GM12878 (cell line): Measurements from ENCODE around the gene C14orf119. TPM values are rescaled to one million over a fixed set of nuclear protein-coding genes. Genes with fewer than 3 reads are reported as not detected.

Source experiments
- ATAC-seq: fragments of 200-7000 bp; cut with Tn5 transposase; 3 replicates; pipeline ENCODE4 v1.9.1; 2020; ENCODE audit warnings: mild to moderate bottlenecking, moderate library complexity
- BruUV-seq: library from RNA; stranded (reverse); fragments of 400-500 nt; replicated peaks from 2 replicates; lab custom pipeline; 2021; lab: Mats Ljungman, UMichigan
- CTCF ChIA-PET: fragments of 300-600 bp; sonication (Branson Sonifier 250); formaldehyde crosslinking; extraction: SDS; loops from one replicate; lab custom pipeline; 2021; ENCODE audit warnings: inconsistent platforms; lab: Yijun Ruan, JAX
- POLR2A ChIA-PET: fragments of 350-600 bp; formaldehyde crosslinking; extraction: SDS; loops from one replicate; lab custom pipeline; 2021; ENCODE audit warnings: inconsistent platforms; lab: Charles Lee
- RAD21 ChIA-PET: fragments of 300-600 bp; sonication (Branson Sonifier 250); formaldehyde crosslinking; loops from one replicate; lab custom pipeline; 2023; ENCODE audit warnings: antibody characterized with exemption; ENCODE audit not compliant: unreplicated experiment; lab: Charles Lee
- SMC1A ChIA-PET: fragments of 300-600 bp; sonication (Branson Sonifier 250); formaldehyde crosslinking; loops from one replicate; lab custom pipeline; 2023; ENCODE audit not compliant: unreplicated experiment, uncharacterized antibody; lab: Charles Lee
- DNase-seq: peaks from one replicate; pipeline ENCODE4 v3.0.0-alpha.2; 2011; ENCODE audit warnings: low read depth, low spot score
- FAIRE-seq: peaks from 3 replicates; lab custom pipeline; 2011; peaks lifted over from hg19 to GRCh38; lab: Jason Lieb, UNC
- H2AFZ ChIP-seq: 2 replicates; pipeline ENCODE4 v1.6.0; 2011; ENCODE audit warnings: low read depth, low read length, control low read depth; ENCODE audit not compliant: control insufficient read depth
- H3K27ac ChIP-seq: 2 replicates; pipeline ENCODE4 v1.5.1; 2011; ENCODE audit warnings: control low read depth; ENCODE audit not compliant: control insufficient read depth, insufficient read depth
- H3K27me3 ChIP-seq, 2 experiments: replicated peaks in 1 of 2; 2 replicates each; pipeline versions ENCODE4 v1.6.0 to v1.6.1; 2011; ENCODE audit warnings: low read length in 1 of 2; ENCODE audit not compliant: control insufficient read depth in 2 of 2, insufficient read depth in 2 of 2
- H3K36me3 ChIP-seq, 2 experiments: 2 replicates each; pipeline ENCODE4 v1.5.1; 2011; ENCODE audit warnings: low read length in 1 of 2; ENCODE audit not compliant: control insufficient read depth in 2 of 2, insufficient read depth in 2 of 2
- H3K4me1 ChIP-seq: 2 replicates; pipeline ENCODE4 v1.6.1; 2011; ENCODE audit warnings: mild to moderate bottlenecking, low read length, moderate library complexity, mixed read lengths; ENCODE audit not compliant: control insufficient read depth, insufficient read depth
- H3K4me2 ChIP-seq: 2 replicates; pipeline ENCODE4 v1.6.0; 2011; ENCODE audit warnings: control low read depth; ENCODE audit not compliant: control insufficient read depth, insufficient read depth
- H3K4me3 ChIP-seq: fragments of 200-600 bp; sonication (generic); 2 replicates; pipeline ENCODE4 v1.5.1; 2016
- H3K79me2 ChIP-seq: 2 replicates; pipeline ENCODE4 v1.6.0; 2011; ENCODE audit warnings: low read length; ENCODE audit not compliant: control insufficient read depth, insufficient read depth
- H3K9ac ChIP-seq: 2 replicates; pipeline ENCODE4 v1.8.0; 2011; ENCODE audit warnings: low read length, control low read depth, mixed read lengths; ENCODE audit not compliant: control insufficient read depth, insufficient read depth
- H3K9me3 ChIP-seq: replicated peaks from 3 replicates; pipeline ENCODE4 v1.5.1; 2011; ENCODE audit warnings: mild to moderate bottlenecking, low read length; ENCODE audit not compliant: control insufficient read depth, insufficient read depth
- H4K20me1 ChIP-seq: 2 replicates; pipeline ENCODE4 v1.6.0; 2011; ENCODE audit not compliant: control insufficient read depth, insufficient read depth
- DPF2 ChIP-seq: fragments of 450-650 bp; IDR thresholded peaks from 2 replicates; pipeline ENCODE4 v1.6.1; 2017; ENCODE audit warnings: mild to moderate bottlenecking
- E2F8 ChIP-seq: fragments of 450-650 bp; IDR thresholded peaks from 2 replicates; pipeline ENCODE4 v1.6.1; 2018; ENCODE audit warnings: mild to moderate bottlenecking, low read depth, moderate library complexity; ENCODE audit not compliant: partially characterized antibody
- MYC ChIP-seq: IDR thresholded peaks from 2 replicates; pipeline ENCODE4 v1.6.1; 2011; ENCODE audit warnings: mild to moderate bottlenecking, low read length, moderate library complexity, inconsistent platforms; ENCODE audit not compliant: insufficient read depth, insufficient replicate concordance, insufficient read length, severe bottlenecking
- WGBS: methylation state at CpG from one replicate; pipeline ENCODE4 v1.1.6; 2016; ENCODE audit warnings: low lambda C conversion rate; ENCODE audit not compliant: insufficient replicate concordance, insufficient coverage; ENCODE audit errors: missing lambda C conversion rate; 5-methylcytosine and 5-hydroxymethylcytosine counted together
- in situ Hi-C: fragments of 300-500 bp; cut with MboI; formaldehyde crosslinking; loops from 9 replicates; pipeline ENCODE4 v1.14.3; 2018; ENCODE audit warnings: mixed read lengths
- intact Hi-C: fragments of 100-400 bp; cut with micrococcal nuclease; formaldehyde crosslinking; loops from one replicate; pipeline ENCODE4 v1.14.2; 2022; ENCODE audit not compliant: unreplicated experiment
- polyA plus RNA-seq, 11 experiments: library from polyadenylated mRNA; depleted of rRNA in 4 of 11; unstranded in 6 of 11; stranded (reverse) in 5 of 11; fragments of >200 nt; fragmentation: Nextera tagmentation in 4 of 11; fragmentation: Illumina TruSeq in 1 of 11; extraction: Ambion mirVana in 4 of 11; extraction: Trizol in 1 of 11; gene quantifications; 1 replicate in 1 of 11; 2 replicates in 10 of 11; pipeline versions ENCODE4 v1.2.1 to v1.2.3, GENCODE V29; 2011 to 2016; ENCODE audit warnings: inconsistent platforms in 2 of 11, missing spikeins in 2 of 11, low read depth in 1 of 11
- total RNA-seq, 4 experiments: library from RNA; depleted of rRNA in 3 of 4; stranded (reverse); fragments of >200 nt in 3 of 4; fragmentation: Illumina TruSeq in 1 of 4; extraction: Trizol in 1 of 4; gene quantifications; 2 replicates each; pipeline versions ENCODE4 v1.2.1 to v1.2.3, GENCODE V29; 2013 to 2021

The C14orf119 gene
- total and polyA plus RNA-seq, 10 of the 15 experiments (the other 5 are each of a cell fraction or from before 2014, with no cell fraction given): 32.3 to 228 (median 57.6) TPM

GRCh38 chr14:23118506-23119362 is 23.4 kb downstream of the C14orf119 start, which contains the start of gene CEBPE:
Gene CEBPE, minus strand, starts transcription at chr14:23119255. Its CDS starts 164 bp downstream, at chr14:23119091.
- WGBS: 88% methylated on average over 23 of the region's 32 CpGs
- H3K27ac ChIP-seq: no peak within 1 kb of the TSS
- no peak for TF ChIP-seq DPF2
- TF ChIP-seq MYC: no peak
- no peak for TF ChIP-seq E2F8
- RAD21 ChIA-PET: interaction anchor here (1.0 kb wide), 1 partner anchor 179 kb away, joined by 3 read pairs; no protein-coding TSS in a partner anchor
- H3K9ac ChIP-seq: no peak within 1 kb of the TSS
- SMC1A ChIA-PET: interaction anchor here (1.0 to 3.2 kb wide), 2 partner anchors 24 to 50 kb away, joined by 4 to 20 read pairs; partner anchors contain the start of genes ACIN1 and C14orf119
- ATAC-seq: no peak
- no peaks in the 10 kb centered on the region for H3K79me2 ChIP-seq
- no peaks in the 10 kb centered on the region for H3K36me3 ChIP-seq
- POLR2A ChIA-PET: interaction anchor here (1.0 kb wide), 1 partner anchor 24 kb away, joined by 5 read pairs; the partner anchor contains the start of genes ACIN1 and C14orf119
- no peak within 1 kb of the TSS for H3K4me3 ChIP-seq
- H4K20me1 ChIP-seq: no peaks in the 10 kb centered on the region
- peaks cover 20% of the 10 kb centered on the region for H3K4me1 ChIP-seq
- intact Hi-C loops: no loop called here
- no TSS peak for BruUV-seq
- in situ Hi-C loops: no loop called here
- H3K9me3 ChIP-seq: no peaks in the 10 kb centered on the region
- CTCF ChIA-PET: interaction anchor here (0.9 to 6.4 kb wide), 10 partner anchors 8 to 514 kb away, joined by 3 to 127 read pairs (median 26); partner anchors contain the start of genes ACIN1, C14orf119, PABPN1 and SLC7A8
- H3K27me3 ChIP-seq: peaks cover 0 to 2% of the 10 kb centered on the region in 2 experiments; a peak in 2 of 4 replicates
- peak within 1 kb of the TSS; percentile 21; the same call in 1 of the 2 replicates for H3K4me2 ChIP-seq
- H2AFZ ChIP-seq: peak within 1 kb of the TSS; percentile 68
- no peak for DNase-seq
- FAIRE-seq: no peak
